HG03066 (cell line): Measurements from ENCODE around the gene ZBTB18.
"Not testable (repeated sequence)": the region's sequence is repeated elsewhere in the genome, so short reads cannot be mapped to it uniquely, and the experiment has no call there.

Source experiments
- ATAC-seq: cut with Tn5 transposase; IDR thresholded peaks from one replicate; pipeline ENCODE4 v1.9.1; 2021; ENCODE audit warnings: low read depth; ENCODE audit not compliant: unreplicated experiment

Gene ZBTB18

GRCh38 chr1:244041466-244042120 lies 9.5 kb upstream of the ZBTB18 start:
- no peak for ATAC-seq

DNA sequence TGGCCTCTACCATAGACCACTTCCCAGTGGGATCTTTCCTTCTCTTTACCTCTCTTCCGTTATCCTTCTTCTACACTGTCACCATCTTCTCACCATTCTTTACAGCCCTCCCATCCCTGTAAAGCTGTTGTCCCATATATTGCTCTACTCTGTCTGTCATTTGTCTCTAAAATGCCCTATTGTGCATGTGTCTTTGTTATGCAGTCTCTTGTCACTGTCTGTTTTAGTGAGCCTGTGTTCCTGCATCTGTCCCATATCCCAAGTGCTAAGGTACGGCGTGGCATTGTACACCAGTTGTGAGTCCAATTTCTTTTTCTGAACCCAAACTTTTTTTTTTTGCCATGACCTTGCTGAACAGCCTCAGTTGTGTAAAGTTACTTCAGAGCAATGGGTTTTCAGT lies 8.8 kb upstream of the ZBTB18 start:
- no peak for ATAC-seq

- no peak for ATAC-seq
These were observed 6.7 kb upstream of the ZBTB18 start for GRCh38 chr1:244044423-244044822.

DNA sequence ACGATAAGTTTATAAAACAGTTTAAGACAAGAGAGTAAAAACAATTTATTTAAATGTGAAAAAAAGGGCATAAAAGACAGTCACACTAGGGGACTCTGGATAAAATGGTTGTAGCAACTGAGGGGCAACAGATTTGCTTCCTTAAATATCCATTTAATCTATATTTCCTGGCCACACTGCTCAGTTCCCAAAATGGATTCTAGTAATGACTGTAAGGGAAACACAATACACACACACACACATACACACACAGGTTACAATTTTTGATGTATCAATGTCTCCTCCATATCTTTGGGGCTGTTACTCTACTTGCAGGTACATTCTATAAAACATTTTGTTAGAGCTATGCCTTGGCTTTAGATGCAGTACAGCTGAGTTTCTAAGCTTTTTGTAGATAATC lies 4.8 kb upstream of the ZBTB18 start:
- not testable (repeated sequence) for ATAC-seq

GRCh38 chr1:244046907-244047611 lies 4.0 kb upstream of the ZBTB18 start:
- ATAC-seq, result no peak

DNA sequence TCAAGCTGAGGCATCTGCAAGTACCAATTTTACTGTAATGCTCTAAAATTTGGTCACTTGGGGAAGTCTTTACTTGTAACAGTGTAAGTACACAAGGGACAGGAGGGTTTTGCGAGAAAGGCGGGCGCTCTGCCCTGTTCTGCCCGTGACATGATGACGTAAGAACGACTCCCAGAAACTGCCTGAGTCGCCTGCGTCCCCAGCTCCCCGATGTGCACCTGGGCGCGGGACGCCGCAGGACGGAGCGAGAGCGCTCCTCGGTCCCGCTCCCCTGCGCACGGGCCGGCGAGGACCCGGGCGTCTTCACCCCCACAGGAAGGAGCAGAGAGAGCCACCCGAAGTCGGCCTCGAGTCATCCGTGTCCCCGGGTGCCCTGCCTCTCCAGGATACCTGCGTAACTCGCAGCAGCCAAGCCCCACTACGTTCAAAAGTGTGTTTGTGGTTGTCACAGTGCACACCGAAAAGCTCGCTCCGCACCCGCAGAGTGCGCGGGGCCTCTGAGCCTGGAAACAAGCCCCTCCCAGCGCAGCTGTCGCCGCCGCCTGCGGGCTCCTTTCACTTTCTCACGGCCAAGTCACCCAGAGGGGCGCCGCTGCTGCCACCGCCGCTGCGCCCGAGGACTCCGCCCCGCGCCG lies 3.3 kb upstream of the ZBTB18 start:
- ATAC-seq, result peak; percentile 69

DNA sequence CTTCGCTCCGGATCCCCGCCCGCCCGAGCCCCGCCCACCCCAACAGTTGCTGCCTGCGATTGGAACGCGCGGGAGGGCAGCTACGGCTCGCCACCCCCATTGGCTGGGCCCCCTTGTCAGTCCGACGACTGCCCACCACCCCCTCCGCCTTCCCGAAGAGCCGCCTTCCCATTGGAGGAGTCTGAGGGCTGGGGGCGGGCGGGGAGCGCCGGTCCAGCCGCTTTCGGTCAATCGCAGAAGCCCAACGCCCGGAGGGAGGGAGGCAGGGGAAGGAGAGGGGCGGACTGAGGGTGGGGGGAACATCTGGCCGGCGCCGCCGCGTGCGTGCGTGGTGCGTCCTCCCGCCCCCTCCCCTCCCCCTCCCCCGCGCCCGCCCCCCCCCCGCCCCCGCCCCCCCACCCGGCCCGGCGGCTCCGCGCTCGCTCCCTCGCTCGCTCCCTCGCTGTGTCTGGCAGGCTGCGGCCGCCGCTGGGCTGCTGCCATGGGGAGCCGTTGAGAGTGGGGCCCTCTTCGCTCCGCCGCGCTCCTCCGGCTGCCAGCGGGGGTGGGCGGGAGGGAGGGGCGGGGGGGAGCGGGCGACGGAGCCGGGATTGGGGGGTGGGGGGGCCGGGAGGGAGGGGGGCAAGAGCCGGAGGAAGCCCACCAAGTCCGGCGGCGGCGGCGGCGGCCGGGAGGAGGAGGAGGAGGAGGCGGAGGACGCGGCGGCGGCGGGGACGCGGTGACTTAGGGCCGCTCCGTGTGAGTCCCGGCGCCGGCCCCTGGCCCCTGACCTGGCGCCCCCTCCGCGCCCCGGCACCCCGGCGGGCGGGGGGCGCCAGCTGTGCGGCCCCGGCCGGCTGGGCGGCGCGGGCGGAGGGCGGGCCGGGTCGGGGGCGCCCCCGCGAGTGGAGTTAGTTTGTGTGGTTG lies 2.6 kb upstream of the ZBTB18 start:
- peak; percentile 69 for ATAC-seq

DNA sequence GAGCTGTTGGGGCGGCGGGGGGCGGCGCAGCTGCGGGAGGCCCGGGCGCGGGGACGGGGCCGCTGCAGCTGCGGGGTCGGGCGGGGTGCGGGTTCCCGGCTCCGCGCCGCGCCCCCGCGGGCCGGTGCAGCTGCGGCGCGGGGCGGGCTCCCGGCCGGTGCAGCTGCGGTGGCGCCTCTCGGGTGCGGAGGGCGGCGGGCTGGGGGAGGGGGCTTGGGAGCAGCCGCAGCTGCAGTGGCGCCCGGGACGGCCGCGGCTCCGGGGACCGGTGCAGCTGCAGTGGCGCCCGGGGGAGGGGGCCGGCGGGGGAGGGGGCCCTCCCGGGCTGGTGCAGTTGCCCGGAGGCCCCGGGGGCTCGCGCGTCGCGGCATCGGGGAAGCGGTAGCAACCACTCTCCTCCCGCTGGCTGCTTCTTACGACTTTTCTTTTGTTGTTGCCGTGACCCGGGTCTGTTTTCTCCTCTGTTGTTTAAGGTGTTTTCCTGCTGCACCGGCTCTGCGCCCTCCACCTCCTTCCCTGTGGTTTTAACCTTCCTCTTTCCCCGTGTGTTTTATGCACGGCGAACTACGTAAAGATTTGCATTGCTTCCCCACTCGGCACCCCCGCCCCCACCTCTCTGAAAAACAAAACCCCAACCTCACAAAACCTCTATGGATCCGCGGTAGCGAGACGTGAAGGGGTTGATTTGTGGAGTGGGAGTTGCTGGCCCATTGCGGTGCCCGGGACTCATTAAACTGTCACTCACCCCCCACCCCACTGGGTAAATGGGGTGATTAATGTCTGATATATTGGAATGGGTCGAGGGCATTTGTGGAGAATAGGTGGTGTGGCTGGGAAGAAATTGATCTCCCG lies 1.7 kb upstream of the ZBTB18 start:
- ATAC-seq, result no peak

DNA sequence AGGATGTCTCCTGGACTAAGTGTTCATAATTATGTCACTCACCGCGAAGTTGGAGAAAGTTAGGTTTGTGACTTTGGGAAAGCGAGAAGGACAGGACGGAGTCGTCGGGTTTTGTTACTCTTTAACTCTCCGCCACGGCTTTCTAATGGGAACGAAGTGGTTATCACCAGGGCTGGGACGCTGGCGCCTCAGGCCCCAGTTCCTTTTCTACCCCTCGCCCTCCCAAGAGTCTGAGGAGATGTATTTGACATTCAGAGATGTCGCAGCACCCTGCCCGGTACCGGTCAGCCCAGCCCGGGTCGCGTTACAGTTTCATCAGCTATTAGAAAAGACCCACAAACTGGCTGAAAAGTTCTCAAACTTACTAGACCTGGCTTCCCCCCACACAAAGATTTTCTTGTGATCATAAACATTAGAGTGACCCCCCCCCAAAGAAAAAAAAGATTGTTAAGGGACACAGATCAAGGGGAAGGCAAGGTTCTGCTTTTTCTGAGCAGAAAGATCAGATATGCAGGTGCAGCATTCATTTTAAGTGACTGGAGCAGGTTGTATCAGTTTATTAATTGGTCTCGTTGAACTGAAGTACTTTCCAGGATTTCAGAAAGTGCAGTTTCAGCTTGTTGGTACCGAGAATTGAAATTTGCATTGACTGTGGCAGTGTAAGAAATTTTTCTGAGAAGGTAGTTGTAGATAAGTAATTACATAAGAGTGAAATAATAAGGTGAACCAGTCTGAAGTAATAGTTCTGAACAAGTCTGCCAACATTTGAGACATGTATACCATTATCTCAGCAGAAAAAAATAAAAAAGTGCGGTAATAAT lies 859 bp upstream of the ZBTB18 start:
- ATAC-seq, result no peak

DNA sequence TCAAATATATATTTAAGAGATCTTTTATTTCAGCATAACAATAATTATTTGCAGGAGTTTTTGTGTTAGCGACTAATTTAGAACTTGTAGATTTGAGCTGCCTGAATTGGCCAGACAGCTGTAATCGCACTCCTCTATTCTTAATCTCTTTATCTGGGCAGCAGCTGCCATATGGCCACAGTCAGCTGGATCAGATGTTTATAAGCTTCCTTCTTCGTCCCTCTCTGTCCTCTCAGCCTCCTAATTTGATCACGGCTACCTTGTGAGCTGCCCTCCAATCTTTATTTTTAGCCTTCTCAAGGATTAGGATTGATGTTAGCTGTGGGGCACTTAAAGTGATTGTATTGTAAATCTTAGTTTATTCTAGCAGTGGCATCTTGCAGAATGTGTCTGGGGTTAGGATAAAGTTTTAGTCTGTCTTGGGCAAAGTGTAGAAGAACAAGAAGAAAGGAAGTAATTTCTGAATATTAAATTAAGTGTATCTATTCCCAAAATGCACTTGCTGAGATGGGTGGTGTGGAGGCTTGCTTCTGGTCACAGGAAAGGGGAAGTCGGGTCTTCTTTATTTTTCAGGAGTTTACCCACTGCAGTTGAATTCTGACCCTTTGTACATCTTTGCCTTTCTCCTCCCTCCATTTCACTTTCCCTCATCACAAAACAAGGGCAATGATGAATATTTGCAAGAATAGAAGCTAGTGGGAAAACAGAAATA lies 1.1 kb downstream of the ZBTB18 start:
- no peak for ATAC-seq

- ATAC-seq, result no peak
These were observed 1.7 kb downstream of the ZBTB18 start for GRCh38 chr1:244052728-244053312.

DNA sequence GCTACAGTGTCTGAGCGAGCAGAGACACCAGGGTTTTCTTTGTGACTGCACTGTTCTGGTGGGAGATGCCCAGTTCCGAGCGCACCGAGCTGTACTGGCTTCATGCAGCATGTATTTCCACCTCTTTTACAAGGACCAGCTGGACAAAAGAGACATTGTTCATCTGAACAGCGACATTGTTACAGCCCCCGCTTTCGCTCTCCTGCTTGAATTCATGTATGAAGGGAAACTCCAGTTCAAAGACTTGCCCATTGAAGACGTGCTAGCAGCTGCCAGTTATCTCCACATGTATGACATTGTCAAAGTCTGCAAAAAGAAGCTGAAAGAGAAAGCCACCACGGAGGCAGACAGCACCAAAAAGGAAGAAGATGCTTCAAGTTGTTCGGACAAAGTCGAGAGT lies 2.7 kb downstream of the ZBTB18 start:
- ATAC-seq, result no peak

DNA sequence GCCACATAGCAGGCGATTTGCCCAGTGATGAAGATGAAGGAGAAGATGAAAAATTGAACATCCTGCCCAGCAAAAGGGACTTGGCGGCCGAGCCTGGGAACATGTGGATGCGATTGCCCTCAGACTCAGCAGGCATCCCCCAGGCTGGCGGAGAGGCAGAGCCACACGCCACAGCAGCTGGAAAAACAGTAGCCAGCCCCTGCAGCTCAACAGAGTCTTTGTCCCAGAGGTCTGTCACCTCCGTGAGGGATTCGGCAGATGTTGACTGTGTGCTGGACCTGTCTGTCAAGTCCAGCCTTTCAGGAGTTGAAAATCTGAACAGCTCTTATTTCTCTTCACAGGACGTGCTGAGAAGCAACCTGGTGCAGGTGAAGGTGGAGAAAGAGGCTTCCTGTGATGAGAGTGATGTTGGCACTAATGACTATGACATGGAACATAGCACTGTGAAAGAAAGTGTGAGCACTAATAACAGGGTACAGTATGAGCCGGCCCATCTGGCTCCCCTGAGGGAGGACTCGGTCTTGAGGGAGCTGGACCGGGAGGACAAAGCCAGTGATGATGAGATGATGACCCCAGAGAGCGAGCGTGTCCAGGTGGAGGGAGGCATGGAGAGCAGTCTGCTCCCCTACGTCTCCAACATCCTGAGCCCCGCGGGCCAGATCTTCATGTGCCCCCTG lies 3.3 kb downstream of the ZBTB18 start:
- no peak for ATAC-seq

GRCh38 chr1:244054924-244055263 lies 3.8 kb downstream of the ZBTB18 start:
- ATAC-seq, result no peak

DNA sequence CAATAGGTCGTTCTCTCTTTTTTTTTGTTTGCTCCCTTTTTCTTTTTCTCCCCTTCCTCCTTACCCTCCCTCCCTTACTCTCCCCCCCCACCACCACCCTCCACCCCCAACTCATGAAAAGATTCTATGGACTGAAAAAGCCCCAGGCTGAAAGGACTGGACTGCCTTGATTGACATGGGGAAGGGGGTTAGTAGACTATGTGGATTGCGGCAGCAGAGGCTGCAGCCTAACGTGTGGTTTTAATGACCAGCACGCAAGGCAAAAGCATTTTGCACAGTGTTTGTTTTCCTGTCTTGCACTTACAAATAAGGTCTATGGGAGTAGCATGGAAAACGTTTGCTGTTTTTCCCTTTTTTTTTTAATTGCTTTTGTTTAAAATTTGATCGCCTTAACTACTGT lies 5.5 kb downstream of the ZBTB18 start:
- no peak for ATAC-seq

- ATAC-seq, result no peak
These were observed 6.6 kb downstream of the ZBTB18 start for GRCh38 chr1:244057474-244058385.

GRCh38 chr1:244060117-244060516 lies 9.0 kb downstream of the ZBTB18 start:
- ATAC-seq, result no peak
